ENCODE measurements around the gene BCS1L.

BCS1L gene

GRCh38 chr2:218659258-218659987, at the start of gene BCS1L, which contains the start of gene ZNF142:
BCS1L (plus strand) TSS chr2:218659683; CDS start chr2:218660988, 1,305 bp downstream.
ZNF142 (minus strand) TSS chr2:218659623; CDS start chr2:218656429, 3,194 bp downstream.
- DNase-seq (ENCODE audit: low read depth), result peak; percentile 86

GRCh38 chr2:218615868-218616315, 43.6 kb upstream of the BCS1L start:
- DNase-seq (ENCODE audit: low read depth), result no peak

- peak; percentile 41 for DNase-seq (ENCODE audit: low read depth)
These were observed 41.2 kb upstream of the BCS1L start for GRCh38 chr2:218618102-218618860.

GRCh38 chr2:218621007-218621406, 38.5 kb upstream of the BCS1L start:
- no peak for DNase-seq (ENCODE audit: low read depth)

- peak; percentile 51 for DNase-seq (ENCODE audit: low read depth)
These were observed 36.7 kb upstream of the BCS1L start for GRCh38 chr2:218622606-218623365.

GRCh38 chr2:218623366-218623705, 36.1 kb upstream of the BCS1L start:
- DNase-seq (ENCODE audit: low read depth), result no peak

- DNase-seq (ENCODE audit: low read depth), result no peak
These were observed 33.1 kb upstream of the BCS1L start for GRCh38 chr2:218626369-218626768.

- DNase-seq (ENCODE audit: low read depth), result no peak
These were observed 31.5 kb upstream of the BCS1L start for GRCh38 chr2:218627939-218628338.

GRCh38 chr2:218631837-218632236, 27.6 kb upstream of the BCS1L start:
- DNase-seq (ENCODE audit: low read depth), result no peak

- no peak for DNase-seq (ENCODE audit: low read depth)
These were observed 23.8 kb upstream of the BCS1L start for GRCh38 chr2:218635719-218636118.

- no peak for DNase-seq (ENCODE audit: low read depth)
These were observed 21.1 kb upstream of the BCS1L start for GRCh38 chr2:218638372-218638771.

- DNase-seq (ENCODE audit: low read depth), result no peak
These were observed 17.3 kb upstream of the BCS1L start for GRCh38 chr2:218642121-218642656.

GRCh38 chr2:218642786-218643185, 16.7 kb upstream of the BCS1L start:
- DNase-seq (ENCODE audit: low read depth), result no peak

- no peak for DNase-seq (ENCODE audit: low read depth)
These were observed 15.7 kb upstream of the BCS1L start for GRCh38 chr2:218643751-218644310.

- no peak for DNase-seq (ENCODE audit: low read depth)
These were observed 14.8 kb upstream of the BCS1L start for GRCh38 chr2:218644721-218645120.

GRCh38 chr2:218645126-218645525, 14.4 kb upstream of the BCS1L start:
- peak; percentile 31 for DNase-seq (ENCODE audit: low read depth)

GRCh38 chr2:218648088-218648786, 11.2 kb upstream of the BCS1L start:
- DNase-seq (ENCODE audit: low read depth), result peak; percentile 69

- DNase-seq (ENCODE audit: low read depth), result no peak
These were observed 10.7 kb upstream of the BCS1L start for GRCh38 chr2:218648787-218649100.

GRCh38 chr2:218655751-218656150, 3.7 kb upstream of the BCS1L start:
- DNase-seq (ENCODE audit: low read depth), result no peak

- peak; percentile 49 for DNase-seq (ENCODE audit: low read depth)
These were observed 719 bp upstream of the BCS1L start for GRCh38 chr2:218658671-218659257.

- no peak for DNase-seq (ENCODE audit: low read depth)
These were observed 490 bp downstream of the BCS1L start for GRCh38 chr2:218659988-218660358.
